Effector memory CD8-positive, alpha-beta T cell (primary cell): ENCODE results near the gene BCL7A.
"Not testable (repeated sequence)": the region's sequence is repeated elsewhere in the genome, so short reads cannot be mapped to it uniquely, and the experiment has no call there.

Source experiments
- ATAC-seq: fragments of 150-1000 bp; cut with Tn5 transposase; replicated peaks from 2 replicates; pipeline ENCODE4 v1.10.0; 2021; ENCODE audit warnings: mild to moderate bottlenecking, moderate library complexity
- DNase-seq, 3 experiments: peaks; one replicate each; pipeline ENCODE4 v3.0.0; 2021
- H3K27ac Mint-ChIP-seq, 2 donors: one replicate each; pipeline ENCODE4 v1.8.0; 2022; ENCODE audit warnings: mild to moderate bottlenecking in 2 of 2, mixed read lengths in 2 of 2, moderate library complexity in 2 of 2
- H3K27me3 Mint-ChIP-seq, 2 donors: one replicate each; pipeline ENCODE4 v1.8.0; 2022; ENCODE audit warnings: mixed read lengths in 2 of 2
- H3K36me3 Mint-ChIP-seq: one replicate; pipeline ENCODE4 v1.8.0; 2022; ENCODE audit warnings: mild to moderate bottlenecking, moderate library complexity, mixed read lengths; ENCODE audit not compliant: insufficient read depth
- H3K4me1 Mint-ChIP-seq, 2 donors: one replicate each; pipeline ENCODE4 v1.8.0; 2022; ENCODE audit warnings: low read depth in 2 of 2, mixed read lengths in 2 of 2
- H3K4me3 Mint-ChIP-seq, 2 donors: one replicate each; pipeline ENCODE4 v1.8.0; 2022; ENCODE audit warnings: mild to moderate bottlenecking in 2 of 2, mixed read lengths in 2 of 2, moderate library complexity in 2 of 2
- H3K9me3 Mint-ChIP-seq, 2 donors: one replicate each; pipeline ENCODE4 v1.8.0; 2022; ENCODE audit warnings: mixed read lengths in 2 of 2

Gene BCL7A

DNA sequence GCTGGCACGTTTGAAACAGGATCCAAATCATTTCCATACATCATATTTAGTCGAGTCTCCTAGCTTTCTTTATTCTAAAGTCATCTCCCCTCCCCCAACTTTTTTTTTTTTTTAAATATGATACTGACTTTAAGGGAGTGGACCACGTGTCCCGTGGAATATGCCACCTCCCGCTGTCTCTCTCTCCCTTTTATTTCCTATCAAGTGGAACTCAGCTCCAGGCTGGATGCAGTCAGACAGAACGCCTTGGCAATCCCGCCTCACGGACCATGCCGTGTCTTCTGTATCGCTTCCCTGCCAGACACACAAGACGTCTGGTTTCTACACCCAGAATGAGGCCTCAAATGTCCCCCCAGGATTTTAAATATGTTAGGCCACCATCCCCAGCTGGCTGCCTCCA, 21.2 kb downstream of the BCL7A start:
- Mint-ChIP-seq H3K4me1 (no peaks in the 10 kb centered on the region), H3K9me3 (no peaks in the 10 kb centered on the region), H3K36me3 (peaks cover 12% of the 10 kb centered on the region), H3K4me3 (no peak overlapping the region), H3K27me3 (no peaks in the 10 kb centered on the region), H3K27ac (no peak overlapping the region)
- no peak for DNase-seq
- no peak for ATAC-seq

DNA sequence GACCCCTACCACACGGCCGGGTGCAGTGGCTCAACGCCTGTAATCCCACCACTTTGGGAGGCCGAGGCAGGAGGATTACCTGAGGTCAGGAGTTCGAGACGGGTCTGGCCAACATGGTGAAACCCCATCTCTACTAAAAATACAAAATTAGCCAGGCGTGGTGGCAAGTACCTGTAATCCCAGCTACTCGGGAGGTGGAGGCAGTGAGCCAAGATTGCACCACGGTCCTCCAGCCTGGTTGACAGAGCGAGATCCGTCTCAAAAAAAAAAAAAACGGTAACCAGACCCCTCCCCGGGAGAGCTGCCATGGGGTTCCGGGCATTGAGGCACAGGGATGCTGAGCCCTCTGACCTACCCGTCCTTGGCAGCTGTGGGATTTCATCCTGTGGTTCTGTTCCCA, 21.8 kb downstream of the BCL7A start:
- Mint-ChIP-seq H3K4me3 (no peak overlapping the region), H3K27ac (no peak overlapping the region), H3K36me3 (peaks cover 12% of the 10 kb centered on the region), H3K9me3 (no peaks in the 10 kb centered on the region), H3K4me1 (no peaks in the 10 kb centered on the region), H3K27me3 (no peaks in the 10 kb centered on the region)
- DNase-seq (no peak), ATAC-seq (no peak)

DNA sequence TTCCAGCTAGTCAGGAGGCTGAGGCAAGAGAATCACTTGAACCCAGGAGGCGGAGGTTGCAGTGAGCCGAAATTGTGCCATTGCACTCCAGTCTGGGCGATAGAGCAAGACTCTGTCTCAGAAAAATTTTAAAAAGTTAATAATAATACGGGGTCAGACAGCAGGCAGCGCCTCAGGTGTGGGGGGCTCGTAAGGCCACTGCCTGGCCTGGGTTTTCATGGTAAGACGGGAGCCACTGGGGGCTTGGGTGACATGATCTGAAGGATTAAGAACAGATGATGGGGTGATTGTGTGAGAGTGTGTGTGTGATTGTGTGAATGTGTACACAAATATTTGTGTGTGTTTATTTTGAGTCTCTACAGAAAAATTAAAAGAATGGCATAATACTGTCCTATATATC, 23.6 kb downstream of the BCL7A start:
- H3K27ac Mint-ChIP-seq, result peak overlapping the region in 1 of 2 donors; percentile 10
- H3K4me3 Mint-ChIP-seq, result no peak overlapping the region
- H3K36me3 Mint-ChIP-seq, result peaks cover 12% of the 10 kb centered on the region
- no peaks in the 10 kb centered on the region for H3K27me3 Mint-ChIP-seq
- DNase-seq (no peak), ATAC-seq (no peak)
- no peaks in the 10 kb centered on the region for H3K4me1 Mint-ChIP-seq
- no peaks in the 10 kb centered on the region for H3K9me3 Mint-ChIP-seq

DNA sequence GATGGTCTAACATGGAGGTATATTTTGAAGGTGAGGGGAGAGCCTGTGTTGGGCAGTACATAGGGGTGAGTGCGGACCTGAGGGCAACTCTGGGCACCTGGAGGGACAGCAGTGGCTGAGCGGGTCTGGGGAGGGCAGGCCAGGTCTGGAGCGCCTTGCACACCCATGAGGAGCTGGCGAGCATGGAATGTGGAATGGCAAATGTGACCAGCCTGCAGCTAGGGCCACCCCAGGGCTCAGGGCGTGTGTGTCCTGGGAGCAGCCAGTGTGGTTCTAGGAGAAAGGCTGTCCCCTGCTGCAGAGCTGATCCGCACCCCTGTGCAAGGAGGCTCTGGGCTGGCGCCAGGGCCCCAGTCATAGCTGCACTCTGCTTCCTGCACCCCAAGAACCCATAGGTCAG, 24.5 kb downstream of the BCL7A start:
- Mint-ChIP-seq H3K36me3 (peaks cover 12% of the 10 kb centered on the region), H3K27me3 (no peaks in the 10 kb centered on the region), H3K4me1 (no peaks in the 10 kb centered on the region), H3K9me3 (no peaks in the 10 kb centered on the region), H3K4me3 (no peak overlapping the region), H3K27ac (no peak overlapping the region)
- no peak for ATAC-seq
- no peak for DNase-seq

DNA sequence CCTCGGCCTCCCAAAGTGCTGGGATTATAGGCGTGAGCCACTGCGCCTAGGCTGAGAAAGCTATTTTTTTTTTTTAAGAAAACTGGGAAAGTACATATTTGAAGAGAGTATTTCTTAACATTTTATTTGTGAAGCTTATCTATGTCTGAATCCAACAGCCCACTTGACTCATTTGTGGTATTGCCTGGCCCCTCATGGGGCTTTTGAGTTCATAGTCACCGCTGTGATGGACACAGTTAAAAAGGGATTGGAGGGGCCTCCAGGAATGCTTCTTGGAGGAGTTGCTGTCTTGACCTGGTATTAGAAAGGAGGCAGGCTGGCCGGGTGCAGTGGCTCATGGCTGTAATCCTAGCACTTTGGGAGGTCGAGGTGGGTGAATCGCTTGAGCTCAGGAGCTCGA, 26.5 kb downstream of the BCL7A start:
- Mint-ChIP-seq H3K36me3 (peaks cover 9% of the 10 kb centered on the region), H3K4me1 (no peaks in the 10 kb centered on the region), H3K27me3 (no peaks in the 10 kb centered on the region), H3K4me3 (no peak overlapping the region), H3K9me3 (no peaks in the 10 kb centered on the region), H3K27ac (no peak overlapping the region)
- ATAC-seq, result no peak
- no peak for DNase-seq

DNA sequence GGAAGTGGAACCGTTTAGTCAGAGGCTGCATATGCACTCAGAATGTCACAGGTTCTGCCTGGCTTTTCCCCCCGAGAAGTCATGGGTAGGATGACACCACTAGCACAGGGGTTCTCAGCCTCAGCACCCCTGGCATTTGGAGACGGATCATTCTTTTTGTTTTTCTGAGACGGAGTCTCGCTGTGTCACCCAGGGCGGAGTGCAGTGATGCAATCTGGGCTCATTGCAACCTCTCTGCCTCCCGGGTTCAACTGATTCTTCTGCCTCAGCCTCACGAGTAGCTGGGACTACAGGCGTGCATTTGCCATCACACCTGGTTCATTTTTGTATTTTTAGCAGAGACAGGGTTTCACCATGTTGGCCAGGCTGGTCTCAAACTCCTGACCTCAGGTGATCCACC, 28.1 kb downstream of the BCL7A start:
- Mint-ChIP-seq H3K9me3 (no peaks in the 10 kb centered on the region), H3K4me3 (no peak overlapping the region), H3K27ac (no peak overlapping the region), H3K27me3 (no peaks in the 10 kb centered on the region), H3K4me1 (peaks cover 0 to 7% of the 10 kb centered on the region in 2 donors), H3K36me3 (peaks cover 9% of the 10 kb centered on the region)
- DNase-seq, result no peak
- ATAC-seq, result no peak

DNA sequence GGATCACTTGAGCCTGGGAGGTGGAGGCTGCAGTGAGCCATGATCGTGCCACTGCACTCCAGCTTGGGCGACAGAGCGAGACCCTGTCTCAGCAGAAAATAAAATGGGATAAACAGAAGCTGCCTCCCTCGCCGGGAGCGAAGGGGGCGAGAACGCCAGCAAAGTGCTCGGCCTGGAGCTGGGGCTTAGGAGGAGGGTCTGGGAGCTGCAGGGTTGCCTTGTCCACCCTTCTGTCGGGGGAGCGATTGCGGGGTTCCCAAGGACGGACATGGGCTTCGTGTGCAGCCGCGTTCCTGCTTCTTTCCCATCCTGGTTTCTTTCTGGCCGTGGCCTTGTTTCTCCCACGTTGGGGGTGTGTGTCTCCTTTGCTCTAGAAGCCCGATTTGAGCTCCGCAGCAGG, 29.0 kb downstream of the BCL7A start:
- H3K36me3 Mint-ChIP-seq, result peaks cover 3% of the 10 kb centered on the region
- H3K27ac Mint-ChIP-seq, result no peak overlapping the region
- no peaks in the 10 kb centered on the region for H3K27me3 Mint-ChIP-seq
- no peak overlapping the region for H3K4me3 Mint-ChIP-seq
- H3K4me1 Mint-ChIP-seq, result peaks cover 0 to 7% of the 10 kb centered on the region in 2 donors
- ATAC-seq (no peak), DNase-seq (no peak)
- H3K9me3 Mint-ChIP-seq, result no peaks in the 10 kb centered on the region

DNA sequence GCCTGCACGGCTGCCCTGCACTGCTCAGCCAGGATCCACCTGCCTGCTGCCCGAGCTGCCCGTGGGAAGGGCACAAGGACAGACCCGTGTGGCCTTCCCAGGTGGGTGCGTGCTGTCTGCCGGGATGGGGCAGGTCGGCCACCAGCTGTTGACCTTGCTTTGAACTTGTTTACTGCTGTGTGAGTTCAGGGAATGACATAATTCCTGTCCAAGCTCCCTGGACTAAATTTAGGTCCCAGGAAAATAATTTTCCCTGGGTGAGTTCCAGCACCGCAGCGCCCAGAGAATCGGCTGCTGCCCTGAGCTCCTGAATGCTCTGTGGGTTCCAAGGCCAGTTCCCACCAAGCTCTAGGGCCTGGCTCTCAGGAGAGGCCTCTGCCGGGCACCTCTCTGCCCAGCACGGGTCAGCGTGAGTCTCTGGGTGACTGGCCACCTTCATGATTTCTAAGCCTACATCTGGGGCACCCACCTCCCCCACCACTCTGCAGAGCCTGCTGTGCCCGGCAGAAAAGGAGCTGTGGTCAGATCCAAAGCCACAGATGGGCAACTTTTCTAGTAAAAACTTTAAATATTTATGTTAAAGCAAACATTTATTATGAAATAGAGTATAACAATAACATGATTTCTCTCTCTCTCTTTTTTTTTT, 29.7 kb downstream of the BCL7A start:
- Mint-ChIP-seq H3K27ac (no peak overlapping the region), H3K27me3 (no peaks in the 10 kb centered on the region), H3K4me3 (no peak overlapping the region), H3K9me3 (no peaks in the 10 kb centered on the region), H3K4me1 (peaks cover 0 to 7% of the 10 kb centered on the region in 2 donors), H3K36me3 (peaks cover 3% of the 10 kb centered on the region)
- no peak for ATAC-seq
- no peak for DNase-seq

DNA sequence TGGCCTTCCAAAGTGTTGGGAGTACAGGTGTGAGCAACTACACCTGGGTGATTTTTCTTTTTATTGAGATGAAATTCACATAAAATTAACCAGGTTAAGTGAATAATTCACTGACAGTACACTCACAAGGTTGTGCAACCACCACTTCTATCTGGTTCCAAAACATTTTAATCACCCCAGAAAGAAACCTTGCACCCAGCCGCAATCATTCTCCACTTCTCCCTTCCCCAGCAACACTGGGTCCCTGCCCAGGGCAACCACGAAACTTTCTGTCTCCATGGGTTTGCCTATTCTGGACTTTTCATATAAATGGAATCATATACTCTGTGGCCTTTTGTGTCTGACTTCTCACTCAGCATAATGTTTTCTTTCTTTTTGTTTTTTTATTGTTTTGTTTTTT, 30.6 kb downstream of the BCL7A start:
- no peaks in the 10 kb centered on the region for H3K27me3 Mint-ChIP-seq
- H3K4me3 Mint-ChIP-seq, result no peak overlapping the region
- peaks cover 0 to 7% of the 10 kb centered on the region in 2 donors for H3K4me1 Mint-ChIP-seq

DNA sequence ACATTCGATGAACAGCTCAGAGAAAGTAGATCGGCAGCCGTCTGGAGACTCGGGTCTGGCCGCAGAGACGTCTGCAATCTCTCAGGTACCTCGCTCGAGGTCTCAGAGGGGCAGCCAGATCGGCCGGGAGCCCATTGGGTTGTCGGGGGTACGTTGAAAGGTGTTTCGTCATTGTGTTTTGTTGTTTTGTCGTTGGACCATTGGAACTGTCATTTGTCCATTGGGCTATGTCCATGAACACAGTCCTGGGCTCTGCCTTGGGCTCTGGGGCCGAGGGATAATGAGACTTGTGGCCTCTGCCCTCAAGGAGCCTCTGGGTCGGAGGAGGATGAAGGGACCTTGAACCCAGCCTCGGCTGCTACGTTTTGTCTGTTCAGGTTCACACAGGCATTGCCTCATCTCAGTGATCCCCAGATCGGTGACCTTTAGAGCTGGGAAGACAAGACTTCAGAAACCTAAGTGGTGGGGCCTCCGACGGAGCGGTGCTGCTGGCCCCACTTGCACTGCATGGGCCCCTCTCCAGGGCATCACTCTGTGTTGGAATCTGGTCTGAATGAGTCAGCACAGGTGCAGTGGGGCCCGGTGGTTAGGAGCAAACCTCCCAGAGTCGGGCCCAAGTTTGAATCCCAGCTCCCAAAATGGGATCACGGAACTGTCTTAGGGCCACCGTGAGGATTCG, 33.3 kb downstream of the BCL7A start:
- no peaks in the 10 kb centered on the region for H3K36me3 Mint-ChIP-seq
- DNase-seq, result no peak
- no peaks in the 10 kb centered on the region for H3K9me3 Mint-ChIP-seq
- H3K27me3 Mint-ChIP-seq, result no peaks in the 10 kb centered on the region
- no peak overlapping the region for H3K4me3 Mint-ChIP-seq
- no peak for ATAC-seq
- H3K27ac Mint-ChIP-seq, result no peak overlapping the region
- peaks cover 0 to 7% of the 10 kb centered on the region in 2 donors for H3K4me1 Mint-ChIP-seq

More for the DNA sequence above, 30.6 kb downstream of the BCL7A start:
- H3K27ac Mint-ChIP-seq, result no peak overlapping the region
- no peaks in the 10 kb centered on the region for H3K36me3 Mint-ChIP-seq
- no peaks in the 10 kb centered on the region for H3K9me3 Mint-ChIP-seq
- ATAC-seq, result no peak
- DNase-seq, result no peak

DNA sequence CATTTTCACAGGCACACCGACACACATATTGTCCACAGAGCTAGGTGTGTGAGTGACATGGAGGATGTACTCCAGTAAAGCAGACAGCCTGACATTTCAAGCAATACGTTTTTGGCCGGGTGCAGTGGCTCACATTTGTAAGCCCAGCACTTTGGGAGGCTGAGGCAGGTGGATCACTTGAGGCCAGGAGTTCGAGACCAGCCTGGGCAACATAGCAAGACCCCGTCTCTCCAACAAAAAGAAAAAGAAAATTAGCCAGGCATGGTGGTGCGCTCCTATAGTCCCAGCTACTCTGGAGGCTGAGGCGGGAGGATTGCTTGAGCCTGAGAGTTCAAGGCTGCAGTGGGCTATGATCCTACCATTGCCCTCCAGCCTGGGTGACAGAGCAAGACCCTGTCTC, 34.7 kb downstream of the BCL7A start:
- H3K27me3 Mint-ChIP-seq, H3K9me3 Mint-ChIP-seq, H3K4me3 Mint-ChIP-seq, DNase-seq, H3K27ac Mint-ChIP-seq, ATAC-seq, H3K4me1 Mint-ChIP-seq, H3K36me3 Mint-ChIP-seq: not testable (repeated sequence)

DNA sequence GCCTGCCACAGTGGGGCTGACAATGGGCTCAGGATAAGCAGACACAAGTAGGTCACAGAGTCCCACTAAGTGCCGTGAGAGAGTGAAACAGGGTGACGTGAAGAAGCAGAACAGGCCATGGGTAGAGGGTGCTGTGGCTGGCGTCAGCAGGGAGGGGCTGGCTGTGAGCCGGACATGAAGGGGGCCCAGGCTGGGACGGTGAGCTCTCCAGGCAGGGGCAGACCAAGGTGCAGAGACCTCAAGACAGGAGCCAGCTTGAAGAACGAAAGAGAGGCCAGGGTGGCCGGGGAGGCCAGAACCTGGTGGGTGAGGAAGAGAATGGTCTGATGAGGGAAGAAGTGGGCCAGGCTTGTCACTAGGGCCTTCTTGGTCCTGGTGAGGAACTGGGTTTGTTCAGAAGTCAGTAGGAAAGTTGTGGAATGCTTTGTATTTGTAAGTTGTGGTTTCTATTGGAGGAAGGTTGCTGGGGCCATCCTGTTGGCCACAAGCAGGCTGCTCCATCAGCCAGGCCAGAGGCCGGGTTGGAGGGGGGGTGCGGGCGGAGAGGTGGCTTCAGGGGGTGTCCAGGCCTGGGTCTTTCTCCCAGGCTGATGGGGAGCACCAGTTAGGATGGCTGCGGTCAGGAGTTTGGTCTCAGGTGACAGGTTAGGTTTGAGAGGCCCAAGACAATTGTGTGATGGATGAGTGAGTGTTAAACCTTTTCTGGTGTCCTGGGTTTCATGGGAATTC, 35.5 kb downstream of the BCL7A start:
- Mint-ChIP-seq H3K36me3 (no peaks in the 10 kb centered on the region), H3K27ac (peak overlapping the region; percentile 11 to 47), H3K4me1 (peaks cover 0 to 7% of the 10 kb centered on the region in 2 donors), H3K9me3 (no peaks in the 10 kb centered on the region), H3K27me3 (no peaks in the 10 kb centered on the region), H3K4me3 (no peak overlapping the region)
- ATAC-seq (no peak), DNase-seq (no peak)

DNA sequence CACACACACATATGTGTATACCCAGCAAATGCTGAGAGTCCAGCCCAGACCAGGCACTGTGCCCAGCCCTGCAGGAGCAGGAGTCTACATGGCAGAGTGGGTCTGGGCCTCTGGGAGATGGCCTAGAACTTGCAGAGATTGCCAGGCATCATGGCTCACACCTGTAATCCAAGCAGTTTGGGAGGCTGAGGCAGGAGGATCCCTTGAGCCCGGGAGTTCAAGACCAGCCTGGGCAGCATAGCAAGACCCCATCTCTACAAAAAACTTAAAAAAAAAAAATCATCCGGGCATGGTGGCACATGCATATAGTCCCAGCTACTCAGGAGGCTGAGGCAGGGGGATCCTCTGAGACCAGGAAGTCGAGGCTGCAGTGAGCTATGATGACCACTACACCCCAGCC, 36.1 kb downstream of the BCL7A start:
- H3K27ac Mint-ChIP-seq, result peak overlapping the region; percentile 23 to 47

More for the DNA sequence above, 36.1 kb downstream of the BCL7A start:
- H3K9me3 Mint-ChIP-seq, result no peaks in the 10 kb centered on the region
- no peaks in the 10 kb centered on the region for H3K27me3 Mint-ChIP-seq
- H3K4me3 Mint-ChIP-seq, result no peak overlapping the region
- ATAC-seq, result no peak
- H3K36me3 Mint-ChIP-seq, result no peaks in the 10 kb centered on the region
- peaks cover 0 to 7% of the 10 kb centered on the region in 2 donors for H3K4me1 Mint-ChIP-seq
- no peak for DNase-seq
